ENCODE measurements around the gene NAV2. TPM values are rescaled to one million over a fixed set of nuclear protein-coding genes. Genes with fewer than 3 reads are reported as not detected.

NAV2 gene
- polyA plus RNA-seq, 3 donors = not detected

GRCh38 chr11:19838994-19839768 is 126.5 kb downstream of the NAV2 start:
- no peak overlapping the region for H3K9ac ChIP-seq (ENCODE audit: insufficient read depth, low read length, poor library complexity, severe bottlenecking)
- no peak overlapping the region for H2AFZ ChIP-seq (ENCODE audit: insufficient read depth, low read depth, low read length, poor library complexity, severe bottlenecking)
- H3K4me2 ChIP-seq (replicated peaks; ENCODE audit: extremely low read depth, low read length, poor library complexity, severe bottlenecking) = no peak overlapping the region
- TF ChIP-seq CTCF (IDR thresholded peaks at IDR 0.05) = no peak
- H3K4me1 ChIP-seq (ENCODE audit: control insufficient read depth in 1 of 2, insufficient read depth in 2 of 2, low read length in 2 of 2) = no peaks in the 10 kb centered on the region
- no peak overlapping the region for H3K4me3 ChIP-seq (replicated peaks in 1 of 3; ENCODE audit: low read depth in 2 of 3, low read length in 3 of 3)
- WGBS (ENCODE audit: insufficient coverage) = 78% methylated on average over 1 of the region's 4 CpGs
- no peaks in the 10 kb centered on the region for H3K79me2 ChIP-seq (ENCODE audit: insufficient read depth, low read length)
- H3K36me3 Mint-ChIP-seq = no peaks in the 10 kb centered on the region
- no peaks in the 10 kb centered on the region for H3K9me3 ChIP-seq (replicated peaks in 1 of 2; ENCODE audit: control insufficient read depth in 1 of 2, insufficient read depth in 1 of 2, low read length in 2 of 2)
- DNase-seq = no peak
- H3K27ac ChIP-seq (ENCODE audit: low read depth in 1 of 2, low read length in 2 of 2) = no peak overlapping the region
- H3K4me3 Mint-ChIP-seq = no peak overlapping the region
- no peaks in the 10 kb centered on the region for H3K36me3 ChIP-seq (replicated peaks in 1 of 2; ENCODE audit: control insufficient read depth in 1 of 2, insufficient read depth in 2 of 2, low read length in 2 of 2)
- no peaks in the 10 kb centered on the region for H4K20me1 ChIP-seq (ENCODE audit: insufficient read depth, low read length)
- intact Hi-C loops (cut with micrococcal nuclease) = no loop called here
- H3K9me3 Mint-ChIP-seq = peaks cover 0 to 4% (median 0%) of the 10 kb centered on the region in 7 donors
- peak overlapping the region in 1 of 7 donors; percentile 29 for H3K27ac Mint-ChIP-seq
- H3K27me3 ChIP-seq (ENCODE audit: control insufficient read depth in 2 of 2, insufficient read depth in 2 of 2, low read length in 2 of 2) = no peaks in the 10 kb centered on the region
- H3K4me1 Mint-ChIP-seq = no peaks in the 10 kb centered on the region
- peaks cover 1 to 2% (median 1%) of the 10 kb centered on the region in 3 donors for H3K27me3 Mint-ChIP-seq (ENCODE audit: low read depth in 3 of 3)

- H3K36me3 ChIP-seq (replicated peaks in 1 of 2; ENCODE audit: control insufficient read depth in 1 of 2, insufficient read depth in 2 of 2, low read length in 2 of 2) = no peaks in the 10 kb centered on the region
- H3K79me2 ChIP-seq (ENCODE audit: insufficient read depth, low read length) = no peaks in the 10 kb centered on the region
- no peak overlapping the region for H3K27ac ChIP-seq (ENCODE audit: low read depth in 1 of 2, low read length in 2 of 2)
- H3K9me3 ChIP-seq (replicated peaks in 1 of 2; ENCODE audit: control insufficient read depth in 1 of 2, insufficient read depth in 1 of 2, low read length in 2 of 2) = no peaks in the 10 kb centered on the region
- Mint-ChIP-seq H3K36me3 (no peaks in the 10 kb centered on the region), H3K27me3 (ENCODE audit: low read depth in 3 of 3) (peaks cover 1 to 2% (median 1%) of the 10 kb centered on the region in 3 donors), H3K9me3 (peaks cover 0 to 2% (median 0%) of the 10 kb centered on the region in 7 donors), H3K4me1 (no peaks in the 10 kb centered on the region), H3K4me3 (no peak overlapping the region), H3K27ac (no peak overlapping the region)
- no peak for TF ChIP-seq CTCF (IDR thresholded peaks at IDR 0.05)
- DNase-seq = no peak
- no peaks in the 10 kb centered on the region for H4K20me1 ChIP-seq (ENCODE audit: insufficient read depth, low read length)
- H3K9ac ChIP-seq (ENCODE audit: insufficient read depth, low read length, poor library complexity, severe bottlenecking) = no peak overlapping the region
- no peaks in the 10 kb centered on the region for H3K27me3 ChIP-seq (ENCODE audit: control insufficient read depth in 2 of 2, insufficient read depth in 2 of 2, low read length in 2 of 2)
- no peak overlapping the region for H2AFZ ChIP-seq (ENCODE audit: insufficient read depth, low read depth, low read length, poor library complexity, severe bottlenecking)
- H3K4me3 ChIP-seq (replicated peaks in 1 of 3; ENCODE audit: low read depth in 2 of 3, low read length in 3 of 3) = no peak overlapping the region
- no peaks in the 10 kb centered on the region for H3K4me1 ChIP-seq (ENCODE audit: control insufficient read depth in 1 of 2, insufficient read depth in 2 of 2, low read length in 2 of 2)
- no peak overlapping the region for H3K4me2 ChIP-seq (replicated peaks; ENCODE audit: extremely low read depth, low read length, poor library complexity, severe bottlenecking)
- intact Hi-C loops (cut with micrococcal nuclease) = no loop called here
Measured at GRCh38 chr11:19840961-19841360, 128.3 kb downstream of the NAV2 start.

Measured in CD14-positive monocyte (primary cell).